K562 (cell line): ENCODE data around the gene COL4A4.

ENCODE experiments used
- ATF7 ChIP-seq: fragments of 450-650 bp; IDR thresholded peaks from 2 replicates; pipeline ENCODE4 v1.7.1; 2014; ENCODE audit warnings: mild to moderate bottlenecking, moderate library complexity
- CEBPB ChIP-seq: fragments of 450-650 bp; IDR thresholded peaks from 2 replicates; pipeline ENCODE4 v1.6.1; 2016; ENCODE audit warnings: missing genetic modification characterization, missing compliant biosample characterization
- CHD2 ChIP-seq: IDR thresholded peaks from 2 replicates; pipeline ENCODE4 v1.6.1; 2011; ENCODE audit warnings: low read depth, low read length
- EP300 ChIP-seq: IDR thresholded peaks from 2 replicates; pipeline ENCODE4 v1.6.1; 2012; ENCODE audit warnings: low read length, improper control_type of control experiment
- IRF2 ChIP-seq: sonication (generic); formaldehyde crosslinking; IDR thresholded peaks from 2 replicates; pipeline ENCODE4 v1.8.1; 2022; ENCODE audit warnings: mild to moderate bottlenecking, missing genetic modification reagents
- POLR2A ChIP-seq: fragments of 450-650 bp; conservative IDR thresholded peaks from 2 replicates; pipeline ENCODE4 v1.6.1; 2016
- RAD21 ChIP-seq, 2 experiments: fragments of 250-450 bp in 1 of 2; fragments of 450-650 bp in 1 of 2; sonication (Bioruptor Pico) in 1 of 2; formaldehyde crosslinking in 1 of 2; IDR thresholded peaks in 1 of 2; conservative IDR thresholded peaks in 1 of 2; 2 replicates each; pipeline versions ENCODE4 v1.4.0 to v1.8.0; 2020 to 2022; ENCODE audit warnings: mild to moderate bottlenecking in 2 of 2, moderate library complexity in 1 of 2
- SPI1 ChIP-seq: IDR thresholded peaks from 2 replicates; pipeline ENCODE4 v1.6.1; 2011; ENCODE audit warnings: low read depth, low read length, control low read depth, borderline replicate concordance
- ZNF311 ChIP-seq: fragments of 250-450 bp; sonication (Bioruptor Pico); IDR thresholded peaks from 2 replicates; pipeline ENCODE4 v1.4.0; 2020; ENCODE audit warnings: mild to moderate bottlenecking, moderate library complexity
- ZNF354B ChIP-seq: fragments of 250-450 bp; sonication (Bioruptor Pico); IDR thresholded peaks from 2 replicates; pipeline ENCODE4 v1.4.0; 2020

DNA sequence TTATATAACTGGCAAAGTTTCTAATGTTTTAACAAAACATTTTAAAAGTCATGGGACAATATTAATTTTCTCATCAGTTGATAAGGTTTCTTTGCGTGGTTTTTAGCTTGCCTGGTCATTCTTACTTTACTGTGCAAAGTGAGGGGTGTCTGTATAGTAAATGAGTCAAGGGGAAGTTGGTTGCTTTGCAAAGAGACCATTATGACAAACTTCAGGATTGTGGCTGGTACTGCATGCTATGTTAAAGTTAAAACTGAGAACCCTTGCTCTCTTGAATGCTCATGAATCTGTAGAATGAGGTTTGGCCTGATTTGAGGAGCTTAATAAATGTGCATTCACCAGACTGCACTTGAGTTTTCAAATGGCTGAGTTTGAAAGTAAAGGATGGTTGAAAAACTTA lies 47.0 kb downstream of the COL4A4 start:
- TF ChIP-seq ZNF311 (no peak), SPI1 (no peak), POLR2A (no peak), IRF2 (no peak), ZNF354B (CRISPR knock-in tag) (no peak), ATF7 (no peak), EP300 (no peak), CHD2 (no peak), RAD21 (CRISPR knock-in tag; conservative IDR thresholded peaks at IDR 0.05 in 1 of 2, IDR thresholded peaks at IDR 0.05 in 1 of 2) (no peak), CEBPB (no peak)
